NB4 (cell line): ENCODE data around the gene ATXN2.

ENCODE experiments used
- DNase-seq: peaks from one replicate; pipeline ENCODE4 v3.0.0; 2010; ENCODE audit warnings: low read depth
- H3K4me3 ChIP-seq: one replicate; pipeline ENCODE4 v1.5.1; 2011; ENCODE audit warnings: mild to moderate bottlenecking, low read depth, low read length, moderate library complexity
- MYC ChIP-seq: IDR thresholded peaks from 2 replicates; pipeline ENCODE4 v1.6.1; 2011; ENCODE audit warnings: low read depth, low read length
- POLR2A ChIP-seq: IDR thresholded peaks from 2 replicates; pipeline ENCODE4 v1.6.1; 2011; ENCODE audit warnings: mild to moderate bottlenecking; ENCODE audit not compliant: insufficient read length; ENCODE audit errors: extremely low read depth
- TF ChIP-seq, protein P1 (sequence below): IDR thresholded peaks from one replicate; pipeline ENCODE4 v1.5.1; 2012; ENCODE audit warnings: low read depth, low read length
- TF ChIP-seq, protein P2 (sequence below): IDR thresholded peaks from 2 replicates; pipeline ENCODE4 v1.6.1; 2011; ENCODE audit warnings: low read depth, low read length

Gene ATXN2

DNA sequence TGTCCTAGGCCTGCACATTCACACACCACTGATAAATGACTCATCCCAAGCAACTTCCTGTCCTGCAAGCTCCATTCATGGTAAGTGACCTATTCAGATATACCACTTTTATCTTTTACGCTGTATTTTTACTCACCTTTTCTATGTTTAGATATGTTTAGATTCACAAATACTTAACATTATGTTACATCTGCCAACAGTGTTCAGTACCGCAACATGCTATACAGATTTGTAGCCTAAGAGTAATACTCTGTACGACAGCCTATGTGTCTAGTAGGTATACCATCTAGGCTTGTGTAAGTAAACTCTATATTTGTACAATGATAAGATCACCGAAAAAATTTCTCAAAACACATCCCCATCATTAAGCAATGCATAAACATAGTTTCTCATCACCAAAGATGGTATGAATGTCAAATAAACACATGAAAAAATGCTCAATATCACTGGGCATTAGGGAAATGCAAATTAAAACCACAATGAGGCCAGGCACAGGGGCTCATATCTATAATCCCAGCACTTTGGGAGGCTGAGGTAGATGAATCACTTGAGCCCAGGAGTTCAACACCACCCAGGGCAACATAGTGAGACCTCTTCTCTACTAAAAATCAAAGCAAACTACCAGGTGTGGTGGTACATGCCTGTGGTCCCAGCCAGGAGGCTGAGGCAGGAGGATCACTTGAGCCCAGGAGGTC, 20.7 kb downstream of the ATXN2 start:
- DNase-seq, result peak; percentile 82
- H3K4me3 ChIP-seq, result no peak overlapping the region
- TF ChIP-seq, protein P1, sequence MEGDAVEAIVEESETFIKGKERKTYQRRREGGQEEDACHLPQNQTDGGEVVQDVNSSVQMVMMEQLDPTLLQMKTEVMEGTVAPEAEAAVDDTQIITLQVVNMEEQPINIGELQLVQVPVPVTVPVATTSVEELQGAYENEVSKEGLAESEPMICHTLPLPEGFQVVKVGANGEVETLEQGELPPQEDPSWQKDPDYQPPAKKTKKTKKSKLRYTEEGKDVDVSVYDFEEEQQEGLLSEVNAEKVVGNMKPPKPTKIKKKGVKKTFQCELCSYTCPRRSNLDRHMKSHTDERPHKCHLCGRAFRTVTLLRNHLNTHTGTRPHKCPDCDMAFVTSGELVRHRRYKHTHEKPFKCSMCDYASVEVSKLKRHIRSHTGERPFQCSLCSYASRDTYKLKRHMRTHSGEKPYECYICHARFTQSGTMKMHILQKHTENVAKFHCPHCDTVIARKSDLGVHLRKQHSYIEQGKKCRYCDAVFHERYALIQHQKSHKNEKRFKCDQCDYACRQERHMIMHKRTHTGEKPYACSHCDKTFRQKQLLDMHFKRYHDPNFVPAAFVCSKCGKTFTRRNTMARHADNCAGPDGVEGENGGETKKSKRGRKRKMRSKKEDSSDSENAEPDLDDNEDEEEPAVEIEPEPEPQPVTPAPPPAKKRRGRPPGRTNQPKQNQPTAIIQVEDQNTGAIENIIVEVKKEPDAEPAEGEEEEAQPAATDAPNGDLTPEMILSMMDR, result no peak
- TF ChIP-seq, protein P2, sequence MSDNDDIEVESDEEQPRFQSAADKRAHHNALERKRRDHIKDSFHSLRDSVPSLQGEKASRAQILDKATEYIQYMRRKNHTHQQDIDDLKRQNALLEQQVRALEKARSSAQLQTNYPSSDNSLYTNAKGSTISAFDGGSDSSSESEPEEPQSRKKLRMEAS, result no peak
- no peak for TF ChIP-seq MYC
- no peak for TF ChIP-seq POLR2A

DNA sequence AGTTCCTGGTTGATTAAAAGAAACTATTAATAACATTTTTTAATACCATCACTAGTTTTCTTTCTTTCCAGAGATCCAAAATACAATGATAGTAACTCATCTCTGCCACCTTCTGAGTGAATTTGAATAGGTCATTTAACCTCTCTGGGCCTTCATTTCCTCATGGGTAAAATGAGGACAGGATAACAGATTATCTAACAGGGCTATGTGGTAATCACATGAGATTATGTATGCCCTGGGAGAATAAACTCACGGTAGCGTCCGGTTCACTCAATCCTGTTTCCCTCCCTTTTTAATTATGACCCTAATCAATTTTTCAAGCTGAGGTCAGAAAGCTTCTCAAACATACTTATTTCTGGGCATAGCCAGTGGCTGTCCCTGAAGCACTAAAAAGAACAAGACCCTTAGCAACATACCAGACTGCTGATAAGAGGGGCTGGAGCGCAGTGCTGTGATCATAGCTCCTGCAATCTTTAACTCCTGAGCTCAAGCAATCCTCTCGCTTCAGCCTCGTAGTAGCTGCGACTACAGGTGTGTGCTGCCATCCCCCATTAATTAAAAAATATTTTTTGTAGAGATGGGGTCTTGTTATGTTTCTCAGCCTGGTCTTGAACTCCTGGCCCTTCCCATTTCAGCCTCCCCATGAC, 24.2 kb downstream of the ATXN2 start:
- no peak for DNase-seq
- TF ChIP-seq, protein P1, result no peak
- TF ChIP-seq, protein P2, result no peak
- TF ChIP-seq POLR2A, result no peak
- no peak for TF ChIP-seq MYC
- H3K4me3 ChIP-seq, result no peak overlapping the region

DNA sequence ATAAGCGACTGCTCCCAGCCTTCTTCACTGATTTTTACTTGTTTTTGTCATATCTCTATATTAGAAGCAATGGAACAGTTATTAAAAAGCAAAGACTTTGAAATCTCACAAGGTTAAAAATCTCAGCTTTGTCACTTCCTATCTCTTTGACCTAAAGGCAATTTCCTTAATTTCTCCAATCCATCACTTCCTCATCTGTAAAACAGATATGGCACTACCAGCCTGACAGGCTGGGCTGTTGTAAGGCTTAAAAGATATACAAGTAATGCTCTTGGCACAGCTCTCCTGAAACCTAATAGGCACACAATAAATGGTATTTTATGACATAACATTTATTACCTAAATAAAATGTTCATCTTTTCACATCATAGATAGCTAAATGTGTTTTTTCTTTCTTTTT, 25.6 kb downstream of the ATXN2 start:
- no peak for TF ChIP-seq MYC
- TF ChIP-seq, protein P1, result no peak
- TF ChIP-seq, protein P2, result no peak
- TF ChIP-seq POLR2A, result no peak
- no peak for DNase-seq
- no peak overlapping the region for H3K4me3 ChIP-seq

DNA sequence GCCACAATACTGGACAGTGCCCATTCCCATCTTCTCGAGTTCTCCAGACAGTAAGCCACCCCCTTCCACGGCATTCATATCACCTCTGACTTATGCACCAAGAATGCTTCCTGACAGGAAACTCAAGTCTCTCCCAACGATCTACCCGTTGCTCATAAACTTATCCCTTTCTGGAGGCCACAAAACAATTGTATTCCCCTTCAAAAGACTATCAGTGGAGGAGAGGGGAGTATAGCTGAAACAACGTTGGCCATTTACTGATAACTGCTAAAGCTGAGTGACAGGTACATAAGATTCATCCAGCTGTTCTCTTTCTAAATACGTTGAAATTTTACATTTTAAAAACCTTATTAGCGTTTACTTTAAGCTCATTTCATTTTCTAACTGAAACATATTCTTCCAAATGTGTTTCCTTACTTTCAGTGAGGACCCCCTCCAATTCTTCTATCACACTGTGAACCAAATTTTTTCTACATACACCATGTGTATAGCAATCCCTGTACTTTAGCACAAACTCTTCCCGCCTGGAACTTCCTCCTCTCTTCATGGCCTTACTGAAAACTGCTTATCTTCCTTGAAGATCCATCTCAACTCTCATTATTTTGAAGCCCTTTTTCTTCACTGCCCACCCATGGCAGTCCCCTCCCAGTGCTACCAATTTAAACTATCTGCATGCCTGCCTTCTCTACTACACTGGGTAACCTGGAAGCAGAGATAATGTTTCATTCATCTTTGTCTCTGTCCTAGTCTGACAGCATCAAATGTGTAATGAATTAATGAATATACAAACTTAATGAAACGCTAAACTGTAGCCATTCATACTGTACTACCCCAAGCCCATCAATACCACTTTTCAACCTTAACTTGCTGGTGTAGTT, 28.8 kb downstream of the ATXN2 start:
- no peak for DNase-seq
- H3K4me3 ChIP-seq, result no peak overlapping the region

More for the DNA sequence above, 28.8 kb downstream of the ATXN2 start:
- no peak for TF ChIP-seq MYC
- no peak for TF ChIP-seq POLR2A
- TF ChIP-seq, protein P1, result no peak
- TF ChIP-seq, protein P2, result no peak
